ENCODE data around the gene MAP3K15. TPM values are rescaled to one million over a fixed set of nuclear protein-coding genes. Genes with fewer than 3 reads are reported as not detected.
"Not testable (repeated sequence)": the region's sequence is repeated elsewhere in the genome, so short reads cannot be mapped to it uniquely, and the experiment has no call there.

Gene MAP3K15
- total RNA-seq, 1 experiment from 2014 or later, result 1.2 TPM

GRCh38 chrX:19440713-19441112, 74.6 kb downstream of the MAP3K15 start:
- no peaks in the 10 kb centered on the region for H3K23me2 ChIP-seq (ENCODE audit: insufficient read length, low read depth, low read length, poor library complexity, severe bottlenecking)
- no peak overlapping the region for H2AFZ ChIP-seq (ENCODE audit: low read length)
- no peak overlapping the region for H3K56ac ChIP-seq (ENCODE audit: insufficient read length, low read depth, low read length)
- H3K9ac ChIP-seq (ENCODE audit: extremely low read depth, insufficient read length, low read length), result no peak overlapping the region
- H3K27ac ChIP-seq (ENCODE audit: insufficient read length, low read depth, low read length), result no peak overlapping the region
- H4K91ac ChIP-seq (ENCODE audit: insufficient read length, low read depth, low read length), result no peak overlapping the region
- no peak overlapping the region for H2AK5ac ChIP-seq (ENCODE audit: insufficient read length, low read length)
- no CpG with 5 or more reads among the region's 3 CpGs for WGBS (ENCODE audit: extremely low coverage, insufficient read length, low lambda C conversion rate)
- TF ChIP-seq, protein P1, sequence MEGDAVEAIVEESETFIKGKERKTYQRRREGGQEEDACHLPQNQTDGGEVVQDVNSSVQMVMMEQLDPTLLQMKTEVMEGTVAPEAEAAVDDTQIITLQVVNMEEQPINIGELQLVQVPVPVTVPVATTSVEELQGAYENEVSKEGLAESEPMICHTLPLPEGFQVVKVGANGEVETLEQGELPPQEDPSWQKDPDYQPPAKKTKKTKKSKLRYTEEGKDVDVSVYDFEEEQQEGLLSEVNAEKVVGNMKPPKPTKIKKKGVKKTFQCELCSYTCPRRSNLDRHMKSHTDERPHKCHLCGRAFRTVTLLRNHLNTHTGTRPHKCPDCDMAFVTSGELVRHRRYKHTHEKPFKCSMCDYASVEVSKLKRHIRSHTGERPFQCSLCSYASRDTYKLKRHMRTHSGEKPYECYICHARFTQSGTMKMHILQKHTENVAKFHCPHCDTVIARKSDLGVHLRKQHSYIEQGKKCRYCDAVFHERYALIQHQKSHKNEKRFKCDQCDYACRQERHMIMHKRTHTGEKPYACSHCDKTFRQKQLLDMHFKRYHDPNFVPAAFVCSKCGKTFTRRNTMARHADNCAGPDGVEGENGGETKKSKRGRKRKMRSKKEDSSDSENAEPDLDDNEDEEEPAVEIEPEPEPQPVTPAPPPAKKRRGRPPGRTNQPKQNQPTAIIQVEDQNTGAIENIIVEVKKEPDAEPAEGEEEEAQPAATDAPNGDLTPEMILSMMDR (conservative IDR thresholded peaks at IDR 0.05), result no peak
- no peak overlapping the region for H4K5ac ChIP-seq (ENCODE audit: insufficient read length, low read depth, low read length)
- no peak for DNase-seq
- no peaks in the 10 kb centered on the region for H3K27me3 ChIP-seq (ENCODE audit: insufficient read depth, low read length)
- H3T11ph ChIP-seq (ENCODE audit: low read length), result no peak overlapping the region
- H2BK12ac ChIP-seq (ENCODE audit: insufficient read length, low read depth, low read length), result no peak overlapping the region
- no peak overlapping the region for H2BK20ac ChIP-seq (ENCODE audit: low read depth, low read length, poor library complexity, severe bottlenecking)
- H4K8ac ChIP-seq (replicated peaks; ENCODE audit: insufficient read length, low read depth, low read length), result no peak overlapping the region
- no peak overlapping the region for H3K18ac ChIP-seq (ENCODE audit: insufficient read length, low read depth, low read length)
- H3K36me3 Mint-ChIP-seq (ENCODE audit: insufficient read depth in 1 of 3, low read depth in 3 of 3), result peaks cover 0 to 2% (median 0%) of the 10 kb centered on the region in 3 experiments; a peak in 2 of 7 replicates
- H3K4ac ChIP-seq (ENCODE audit: low read depth, low read length), result no peak overlapping the region
- H3K27ac Mint-ChIP-seq, result no peak overlapping the region
- no peak overlapping the region for H3K4me3 Mint-ChIP-seq
- peaks cover 2% of the 10 kb centered on the region; the same call in 1 of the 2 replicates for H3K27me3 Mint-ChIP-seq (ENCODE audit: low read depth)
- peaks cover 66 to 73% of the 10 kb centered on the region in 2 experiments for H3K9me3 Mint-ChIP-seq
- H3K4me2 ChIP-seq (ENCODE audit: insufficient read depth, insufficient read length, low read length), result no peak overlapping the region
- H3K14ac ChIP-seq (ENCODE audit: insufficient read depth, low read length), result no peak overlapping the region
- no peak overlapping the region for H2BK120ac ChIP-seq (ENCODE audit: low read depth, low read length, poor library complexity, severe bottlenecking)
- no peaks in the 10 kb centered on the region for H3K79me1 ChIP-seq (ENCODE audit: insufficient read depth, low read depth, low read length, poor library complexity, severe bottlenecking)
- no peaks in the 10 kb centered on the region for H3K4me1 ChIP-seq (ENCODE audit: insufficient read depth, low read length)
- H3K79me2 ChIP-seq (ENCODE audit: insufficient read depth, low read length), result no peaks in the 10 kb centered on the region
- peaks cover 46% of the 10 kb centered on the region for H3K9me3 ChIP-seq (ENCODE audit: control insufficient read depth, low read depth, low read length)
- H2BK15ac ChIP-seq (ENCODE audit: low read depth, low read length), result no peak overlapping the region
- no peak overlapping the region for H3K23ac ChIP-seq (ENCODE audit: insufficient read length, low read depth, low read length)
- H2BK5ac ChIP-seq (ENCODE audit: insufficient read length, low read length), result no peak overlapping the region
- H4K20me1 ChIP-seq (ENCODE audit: control insufficient read depth, insufficient read depth, insufficient read length), result no peaks in the 10 kb centered on the region
- H3K4me1 Mint-ChIP-seq, result no peaks in the 10 kb centered on the region

DNA sequence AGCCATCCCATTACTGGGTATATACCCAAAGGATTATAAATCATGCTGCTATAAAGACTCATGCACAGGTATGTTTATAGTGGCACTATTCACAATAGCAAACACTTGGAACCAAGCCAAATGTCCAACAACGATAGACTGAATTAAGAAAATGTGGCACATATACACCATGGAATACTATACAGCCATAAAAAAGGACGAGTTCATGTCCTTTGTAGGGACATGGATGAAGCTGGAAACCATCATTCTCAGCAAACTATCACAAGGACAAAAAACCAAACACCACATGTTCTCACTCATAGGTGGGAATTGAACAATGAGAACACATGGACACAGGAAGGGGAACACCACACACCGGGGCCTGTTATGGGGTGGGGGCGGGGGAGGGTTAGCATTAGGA, 92.6 kb downstream of the MAP3K15 start:
- not testable (repeated sequence) for H3K9me3 ChIP-seq (ENCODE audit: control insufficient read depth, low read depth, low read length); H3K4me1 Mint-ChIP-seq
- H3K36me3 Mint-ChIP-seq (ENCODE audit: insufficient read depth in 1 of 3, low read depth in 3 of 3), result peaks cover 12 to 18% (median 14%) of the 10 kb centered on the region in 3 experiments

More for the DNA sequence above, 92.6 kb downstream of the MAP3K15 start:
- not testable (repeated sequence) for H3K23me2 ChIP-seq (ENCODE audit: insufficient read length, low read depth, low read length, poor library complexity, severe bottlenecking); H3K23ac ChIP-seq (ENCODE audit: insufficient read length, low read depth, low read length); H4K20me1 ChIP-seq (ENCODE audit: control insufficient read depth, insufficient read depth, insufficient read length); H2BK120ac ChIP-seq (ENCODE audit: low read depth, low read length, poor library complexity, severe bottlenecking); H2BK12ac ChIP-seq (ENCODE audit: insufficient read length, low read depth, low read length); H3K4me2 ChIP-seq (ENCODE audit: insufficient read depth, insufficient read length, low read length); H3K79me2 ChIP-seq (ENCODE audit: insufficient read depth, low read length); H3K4me1 ChIP-seq (ENCODE audit: insufficient read depth, low read length); H3K4ac ChIP-seq (ENCODE audit: low read depth, low read length); H4K5ac ChIP-seq (ENCODE audit: insufficient read length, low read depth, low read length); H3K9ac ChIP-seq (ENCODE audit: extremely low read depth, insufficient read length, low read length); H3K14ac ChIP-seq (ENCODE audit: insufficient read depth, low read length); H4K8ac ChIP-seq (replicated peaks; ENCODE audit: insufficient read length, low read depth, low read length); H2BK20ac ChIP-seq (ENCODE audit: low read depth, low read length, poor library complexity, severe bottlenecking); H3K27me3 Mint-ChIP-seq (ENCODE audit: low read depth); DNase-seq; H4K91ac ChIP-seq (ENCODE audit: insufficient read length, low read depth, low read length); H3K27ac ChIP-seq (ENCODE audit: insufficient read length, low read depth, low read length); H3K18ac ChIP-seq (ENCODE audit: insufficient read length, low read depth, low read length); H2AFZ ChIP-seq (ENCODE audit: low read length); H2BK5ac ChIP-seq (ENCODE audit: insufficient read length, low read length); H3K27ac Mint-ChIP-seq; H3K79me1 ChIP-seq (ENCODE audit: insufficient read depth, low read depth, low read length, poor library complexity, severe bottlenecking); H3K27me3 ChIP-seq (ENCODE audit: insufficient read depth, low read length); H3K56ac ChIP-seq (ENCODE audit: insufficient read length, low read depth, low read length); H3K4me3 Mint-ChIP-seq; H2BK15ac ChIP-seq (ENCODE audit: low read depth, low read length); H3T11ph ChIP-seq (ENCODE audit: low read length); H2AK5ac ChIP-seq (ENCODE audit: insufficient read length, low read length)
- H3K9me3 Mint-ChIP-seq, result peaks cover 56 to 59% of the 10 kb centered on the region in 2 experiments
- no CpG with 5 or more reads among the region's 4 CpGs for WGBS (ENCODE audit: extremely low coverage, insufficient read length, low lambda C conversion rate)
